Activated CD8-positive, alpha-beta T cell treated with anti-CD3 and anti-CD28 coated beads, Interleukin-2, amount 10 ng/mL, durations not matched to agents 7 days and 5 days (primary cell): ENCODE results near the gene CLTB. TPM values are rescaled to one million over a fixed set of nuclear protein-coding genes. Genes with fewer than 3 reads are reported as not detected.

Source experiments
- ATAC-seq: fragments of 150-1000 bp; cut with Tn5 transposase; one replicate; pipeline ENCODE4 v1.10.0; 2021; ENCODE audit warnings: moderate library complexity
- CTCF ChIA-PET: fragments of 350-600 bp; sonication (Branson Sonifier 250); formaldehyde crosslinking; loops from one replicate; lab custom pipeline; 2021; ENCODE audit warnings: antibody characterized with exemption; lab: Charles Lee
- POLR2A ChIA-PET: fragments of 350-600 bp; sonication (Branson Sonifier 250); formaldehyde crosslinking; loops from one replicate; lab custom pipeline; 2021; ENCODE audit warnings: antibody characterized with exemption; lab: Charles Lee
- DNase-seq: peaks from one replicate; pipeline ENCODE4 v3.0.0-alpha.2; 2020
- H3K27ac Mint-ChIP-seq: one replicate; pipeline ENCODE4 v1.8.0; 2021; ENCODE audit warnings: mild to moderate bottlenecking, mixed read lengths
- H3K27me3 Mint-ChIP-seq: one replicate; pipeline ENCODE4 v1.8.0; 2021; ENCODE audit warnings: low read depth, mixed read lengths
- H3K36me3 Mint-ChIP-seq: one replicate; pipeline ENCODE4 v1.8.0; 2021; ENCODE audit warnings: low read depth, mixed read lengths
- H3K4me1 Mint-ChIP-seq: one replicate; pipeline ENCODE4 v1.8.0; 2021; ENCODE audit warnings: low read depth, mixed read lengths
- H3K4me3 Mint-ChIP-seq: one replicate; pipeline ENCODE4 v1.8.0; 2021; ENCODE audit warnings: mild to moderate bottlenecking, mixed read lengths
- H3K9me3 Mint-ChIP-seq: one replicate; pipeline ENCODE4 v1.8.0; 2022; ENCODE audit warnings: mixed read lengths; ENCODE audit not compliant: insufficient read depth
- microRNA-seq: library from miRNA; unstranded; fragments of <30 nt; microRNA quantifications from one replicate; pipeline ENCODE4 v1.2.0, GENCODE V29; 2022
- total RNA-seq, 2 experiments: library from RNA; stranded (reverse); gene quantifications; one replicate each; pipeline ENCODE4 v1.2.3, GENCODE V29; 2021

The CLTB gene
- total RNA-seq, 2 experiments from 2014 or later: 65.4 to 67.7 TPM

GRCh38 chr5:176359658-176360057 lies 56.7 kb downstream of the CLTB start:
- H3K27me3 Mint-ChIP-seq: no peaks in the 10 kb centered on the region
- H3K36me3 Mint-ChIP-seq: peaks cover 33% of the 10 kb centered on the region
- H3K4me3 Mint-ChIP-seq: peak overlapping the region; percentile 70
- DNase-seq: no peak
- peaks cover 36% of the 10 kb centered on the region for H3K4me1 Mint-ChIP-seq
- no peaks in the 10 kb centered on the region for H3K9me3 Mint-ChIP-seq
- H3K27ac Mint-ChIP-seq: peak overlapping the region; percentile 39
- CTCF ChIA-PET: interaction anchor here (0.7 kb wide), 1 partner anchor 10 kb away, joined by 3 read pairs; no protein-coding TSS in a partner anchor
- POLR2A ChIA-PET: interaction anchor here (2.2 kb wide), 1 partner anchor 9 kb away, joined by 6 read pairs; no protein-coding TSS in a partner anchor
- ATAC-seq: no peak

GRCh38 chr5:176356179-176356566 lies 60.2 kb downstream of the CLTB start:
- peaks cover 26% of the 10 kb centered on the region for H3K4me1 Mint-ChIP-seq
- POLR2A ChIA-PET: no interaction called here
- CTCF ChIA-PET: no interaction called here
- DNase-seq (no peak), ATAC-seq (no peak)
- no peaks in the 10 kb centered on the region for H3K9me3 Mint-ChIP-seq
- H3K27me3 Mint-ChIP-seq: no peaks in the 10 kb centered on the region
- no peak overlapping the region for H3K27ac Mint-ChIP-seq
- H3K36me3 Mint-ChIP-seq: peaks cover 60% of the 10 kb centered on the region
- H3K4me3 Mint-ChIP-seq: no peak overlapping the region

DNA sequence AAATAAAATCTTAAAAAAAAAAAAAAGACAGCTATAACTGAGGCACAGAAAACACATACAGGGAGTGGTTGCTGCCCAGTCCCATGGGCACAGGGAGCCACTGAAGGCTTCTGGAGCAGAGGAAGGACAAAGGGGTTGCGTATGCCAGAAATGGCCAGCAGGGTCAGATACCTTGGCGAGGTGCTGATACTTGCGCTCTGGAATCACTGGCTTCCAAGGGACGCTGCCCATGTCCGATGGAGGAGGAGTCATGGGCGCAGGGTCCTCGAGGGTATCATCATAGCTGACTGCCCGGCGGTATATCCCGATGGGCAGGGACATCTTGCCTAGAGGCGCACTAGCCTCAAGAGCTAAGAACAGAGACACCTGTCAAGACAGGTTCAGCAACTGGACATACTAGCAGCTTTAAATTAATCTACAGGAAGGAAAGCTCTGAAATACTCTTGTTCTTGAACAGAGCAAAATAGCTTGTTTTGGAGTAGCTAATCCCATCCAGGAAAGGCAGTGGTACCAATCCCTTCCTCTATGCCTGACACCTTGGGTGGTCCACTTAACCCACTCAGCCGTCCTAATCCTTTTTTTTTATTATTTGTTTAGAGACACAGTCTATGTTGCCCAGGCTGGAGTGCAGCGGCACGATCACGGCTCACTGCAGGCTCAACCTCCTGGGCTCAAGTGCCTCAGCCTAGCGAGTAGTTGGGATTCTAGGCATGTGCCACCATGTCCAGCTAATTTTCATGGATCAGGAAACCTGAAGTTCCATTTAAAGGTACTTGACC lies 60.8 kb downstream of the CLTB start:
- H3K4me1 Mint-ChIP-seq: peaks cover 28% of the 10 kb centered on the region
- peaks cover 64% of the 10 kb centered on the region for H3K36me3 Mint-ChIP-seq
- no peaks in the 10 kb centered on the region for H3K27me3 Mint-ChIP-seq
- H3K27ac Mint-ChIP-seq: no peak overlapping the region
- ChIA-PET POLR2A (no interaction called here), CTCF (no interaction called here)
- DNase-seq: no peak
- H3K4me3 Mint-ChIP-seq: no peak overlapping the region
- no peaks in the 10 kb centered on the region for H3K9me3 Mint-ChIP-seq
- no peak for ATAC-seq

DNA sequence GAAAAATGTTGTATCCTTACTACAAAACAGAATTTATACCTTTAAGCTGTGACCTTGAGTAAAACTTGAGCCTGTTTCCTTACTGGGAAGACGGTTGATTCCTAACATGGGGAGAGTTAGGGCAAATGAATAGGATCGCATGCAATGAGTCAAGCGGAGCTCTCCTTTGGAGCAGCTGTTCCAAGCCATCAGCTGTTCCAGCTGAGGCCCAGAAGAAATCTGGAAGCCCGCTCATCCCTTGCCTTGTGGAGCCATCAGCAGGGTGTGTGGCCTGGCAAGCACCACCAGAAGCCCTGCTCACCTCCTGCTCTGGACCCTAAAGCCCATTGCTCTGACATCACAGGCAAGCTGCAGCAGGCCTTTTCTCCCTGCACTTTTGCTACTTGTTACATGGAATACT lies 62.8 kb downstream of the CLTB start:
- POLR2A ChIA-PET: interaction anchor here (1.9 kb wide), 1 partner anchor 8 kb away, joined by 7 read pairs; the partner anchor contains the start of gene KIAA1191
- DNase-seq (no peak), ATAC-seq (peak; percentile 21)
- Mint-ChIP-seq H3K9me3 (no peaks in the 10 kb centered on the region), H3K27ac (no peak overlapping the region), H3K4me1 (peaks cover 23% of the 10 kb centered on the region), H3K4me3 (no peak overlapping the region), H3K36me3 (peaks cover 75% of the 10 kb centered on the region), H3K27me3 (no peaks in the 10 kb centered on the region)
- CTCF ChIA-PET: interaction anchor here (1.1 kb wide), 1 partner anchor 243 kb away, joined by 3 read pairs; no protein-coding TSS in a partner anchor

- Mint-ChIP-seq H3K9me3 (no peaks in the 10 kb centered on the region), H3K27me3 (no peaks in the 10 kb centered on the region), H3K36me3 (peaks cover 77% of the 10 kb centered on the region), H3K27ac (peak overlapping the region; percentile 20), H3K4me3 (no peak overlapping the region), H3K4me1 (peaks cover 12% of the 10 kb centered on the region)
- POLR2A ChIA-PET: interaction anchor here (0.5 to 1.9 kb wide), 3 partner anchors 9 to 76 kb away, joined by 3 to 7 read pairs (median 4); partner anchors contain the start of gene KIAA1191
- CTCF ChIA-PET: interaction anchor here (0.6 to 1.4 kb wide), 2 partner anchors 10 to 997 kb away, joined by 3 to 4 read pairs; partner anchors contain the start of gene KIAA1191
- no peak for DNase-seq
- ATAC-seq: no peak
Measured at GRCh38 chr5:176352116-176352878, 64.0 kb downstream of the CLTB start.

GRCh38 chr5:176350416-176350815 lies 65.9 kb downstream of the CLTB start:
- no peak for DNase-seq
- Mint-ChIP-seq H3K36me3 (peaks cover 80% of the 10 kb centered on the region), H3K27me3 (no peaks in the 10 kb centered on the region), H3K9me3 (no peaks in the 10 kb centered on the region), H3K4me1 (peaks cover 11% of the 10 kb centered on the region), H3K4me3 (no peak overlapping the region), H3K27ac (no peak overlapping the region)
- no peak for ATAC-seq
- CTCF ChIA-PET: interaction anchor here (1.0 kb wide), 1 partner anchor 9 kb away, joined by 3 read pairs; no protein-coding TSS in a partner anchor
- POLR2A ChIA-PET: interaction anchor here (0.7 to 1.5 kb wide), 2 partner anchors 10 to 11 kb away, joined by 3 to 6 read pairs; partner anchors contain the start of gene KIAA1191

GRCh38 chr5:176342766-176343458 lies 73.4 kb downstream of the CLTB start:
- no peak overlapping the region for H3K27ac Mint-ChIP-seq
- H3K27me3 Mint-ChIP-seq: no peaks in the 10 kb centered on the region
- H3K4me3 Mint-ChIP-seq: no peak overlapping the region
- H3K9me3 Mint-ChIP-seq: no peaks in the 10 kb centered on the region
- H3K4me1 Mint-ChIP-seq: peaks cover 3% of the 10 kb centered on the region
- CTCF ChIA-PET: no interaction called here
- ATAC-seq (no peak), DNase-seq (no peak)
- POLR2A ChIA-PET: interaction anchor here (0.5 kb wide), 1 partner anchor 247 kb away, joined by 3 read pairs; no protein-coding TSS in a partner anchor
- H3K36me3 Mint-ChIP-seq: peaks cover 26% of the 10 kb centered on the region

Small RNA genes within 50 kb of the gene (microRNA-seq; reads per million reads assigned to microRNA genes)
- gene MIR1271: 6.9 reads per million, percentile 13 among the genes with 10 or more reads in this experiment

Other genes with a start within 250 kb of the CLTB start
- gene SIMC1, start 178.1 kb downstream of the CLTB start, total RNA-seq: 10 to 100 TPM; 25.7 to 26.3 TPM
- 10 to 100 TPM; 51.0 to 55.7 TPM for gene KIAA1191, start 54.8 kb downstream of the CLTB start, total RNA-seq
- 10 to 100 TPM in 1 of 2 experiments, 1 to 10 TPM in 1; 8.6 to 11.0 TPM for gene ARL10, start 51.1 kb downstream of the CLTB start, total RNA-seq
- 10 to 100 TPM; 44.5 to 46.3 TPM for gene NOP16, start 27.9 kb downstream of the CLTB start, total RNA-seq
- 100 to 1,000 TPM; 129 to 142 TPM for gene HIGD2A, start 27.8 kb downstream of the CLTB start, total RNA-seq
- gene FAF2, start 31.8 kb upstream of the CLTB start, total RNA-seq: 10 to 100 TPM; 31.3 to 31.4 TPM
- gene RNF44, start 120.9 kb upstream of the CLTB start, total RNA-seq: 10 to 100 TPM; 88.3 to 92.7 TPM
- gene CDHR2, start 132.8 kb upstream of the CLTB start, total RNA-seq: 1 to 10 TPM; 2.1 to 2.2 TPM
- gene GPRIN1, start 193.6 kb upstream of the CLTB start, total RNA-seq: 1 to 10 TPM; 1.9 to 2.5 TPM
- not detected for gene SNCB, start 214.0 kb upstream of the CLTB start, total RNA-seq
- not detected for gene EIF4E1B, start 214.1 kb upstream of the CLTB start, total RNA-seq
- 10 to 100 TPM; 41.6 to 47.4 TPM for gene TSPAN17, start 230.9 kb upstream of the CLTB start, total RNA-seq